GM23248 (cell line): ENCODE measurements around the gene LIPG.

ENCODE experiments used
- EZH2 ChIP-seq: fragments of 200-600 bp; sonication (generic); IDR thresholded peaks from 2 replicates; pipeline ENCODE4 v1.6.1; 2018; ENCODE audit warnings: antibody characterized with exemption, mild to moderate bottlenecking; ENCODE audit not compliant: insufficient read depth, poor library complexity, severe bottlenecking
- EZH2phosphoT487 ChIP-seq: fragments of 200-600 bp; sonication (generic); IDR thresholded peaks from 2 replicates; pipeline ENCODE4 v1.6.1; 2018; ENCODE audit warnings: antibody characterized with exemption, moderate library complexity, mild to moderate bottlenecking, low read depth; ENCODE audit not compliant: insufficient read depth

DNA sequence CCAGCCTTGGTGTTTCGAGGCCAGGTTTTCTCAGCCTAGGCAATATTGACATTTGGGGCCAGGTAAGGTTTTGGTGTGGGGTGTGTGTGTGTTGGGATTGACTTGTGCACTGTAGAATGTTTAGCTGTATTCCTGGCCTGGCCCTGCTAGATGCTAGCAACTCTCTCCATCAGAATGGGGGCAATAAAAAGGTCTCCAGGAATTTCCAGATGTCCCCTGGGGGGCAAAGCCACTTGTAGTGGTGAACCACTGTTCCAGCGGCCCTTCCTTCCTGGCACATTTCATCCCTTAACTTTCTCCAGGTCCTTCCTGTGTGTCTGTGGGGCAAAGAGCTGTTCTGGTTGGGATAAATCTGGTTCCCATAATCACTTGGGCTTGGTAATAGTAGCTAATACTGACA, 12.0 kb downstream of the LIPG start:
- TF ChIP-seq EZH2phosphoT487 (no peak), EZH2 (no peak)
